Measurements from ENCODE around the gene ABCC2. TPM values are rescaled to one million over a fixed set of nuclear protein-coding genes. Genes with fewer than 3 reads are reported as not detected.

Gene ABCC2
- total RNA-seq, 4 donors from 2014 or later, result 9.9 to 156 (median 64.6) TPM

GRCh38 chr10:99850021-99850766 is 67.8 kb downstream of the ABCC2 start:
- no peak overlapping the region for H3K27ac ChIP-seq
- no peak for TF ChIP-seq POLR2A (IDR thresholded peaks at IDR 0.05)
- no peak for TF ChIP-seq CTCF (IDR thresholded peaks at IDR 0.05)
- no peaks in the 10 kb centered on the region for H3K9me3 ChIP-seq
- no peaks in the 10 kb centered on the region for H3K27me3 ChIP-seq
- DNase-seq, result no peak
- H3K4me1 ChIP-seq, result peaks cover 0 to 12% (median 0%) of the 10 kb centered on the region in 4 donors
- H3K4me3 ChIP-seq, result no peak overlapping the region
- peaks cover 0 to 5% (median 0%) of the 10 kb centered on the region in 3 donors for H3K36me3 ChIP-seq

GRCh38 chr10:99850767-99851340 is 68.4 kb downstream of the ABCC2 start:
- Histone ChIP-seq H3K36me3 (peaks cover 0 to 5% (median 0%) of the 10 kb centered on the region in 3 donors), H3K4me1 (peaks cover 0 to 12% (median 0%) of the 10 kb centered on the region in 4 donors), H3K9me3 (no peaks in the 10 kb centered on the region), H3K27me3 (no peaks in the 10 kb centered on the region), H3K27ac (no peak overlapping the region), H3K4me3 (no peak overlapping the region)
- TF ChIP-seq CTCF (IDR thresholded peaks at IDR 0.05), result no peak
- TF ChIP-seq POLR2A (IDR thresholded peaks at IDR 0.05), result no peak
- no peak for DNase-seq

- H3K4me3 ChIP-seq, result no peak overlapping the region
- H3K36me3 ChIP-seq, result peaks cover 0 to 5% (median 0%) of the 10 kb centered on the region in 3 donors
- H3K27me3 ChIP-seq, result no peaks in the 10 kb centered on the region
- no peak for DNase-seq
- TF ChIP-seq POLR2A (IDR thresholded peaks at IDR 0.05) (no peak), CTCF (IDR thresholded peaks at IDR 0.05) (no peak)
- peaks cover 0 to 12% (median 0%) of the 10 kb centered on the region in 4 donors for H3K4me1 ChIP-seq
- H3K27ac ChIP-seq, result no peak overlapping the region
- H3K9me3 ChIP-seq, result no peaks in the 10 kb centered on the region
These were observed 69.4 kb downstream of the ABCC2 start for GRCh38 chr10:99851825-99852224.

GRCh38 chr10:99852481-99853213 is 70.2 kb downstream of the ABCC2 start:
- Histone ChIP-seq H3K27ac (no peak overlapping the region), H3K4me3 (no peak overlapping the region), H3K9me3 (no peaks in the 10 kb centered on the region), H3K27me3 (no peaks in the 10 kb centered on the region), H3K4me1 (peaks cover 0 to 12% (median 0%) of the 10 kb centered on the region in 4 donors), H3K36me3 (peaks cover 0 to 5% (median 0%) of the 10 kb centered on the region in 3 donors)
- TF ChIP-seq POLR2A (IDR thresholded peaks at IDR 0.05), result no peak
- TF ChIP-seq CTCF (IDR thresholded peaks at IDR 0.05), result no peak
- no peak for DNase-seq

GRCh38 chr10:99853655-99854054 is 71.2 kb downstream of the ABCC2 start:
- DNase-seq, result no peak

More at GRCh38 chr10:99853655-99854054, 71.2 kb downstream of the ABCC2 start:
- Histone ChIP-seq H3K27ac (no peak overlapping the region), H3K27me3 (no peaks in the 10 kb centered on the region), H3K36me3 (peaks cover 0 to 5% (median 0%) of the 10 kb centered on the region in 3 donors), H3K9me3 (no peaks in the 10 kb centered on the region), H3K4me3 (no peak overlapping the region), H3K4me1 (peaks cover 0 to 12% (median 0%) of the 10 kb centered on the region in 4 donors)
- no peak for TF ChIP-seq CTCF (IDR thresholded peaks at IDR 0.05)
- no peak for TF ChIP-seq POLR2A (IDR thresholded peaks at IDR 0.05)
